GM13976 (cell line): Measurements from ENCODE around the gene MEF2B.
A peak's percentile ranks its signal among the peaks of the same experiment; 100 is the strongest.

Experiments used
- DNase-seq: peaks from one replicate; pipeline ENCODE4 v3.0.0; 2012; ENCODE audit warnings: low spot score
- CTCF ChIP-seq: IDR thresholded peaks from 2 replicates; pipeline ENCODE4 v1.5.1; 2012; ENCODE audit warnings: borderline replicate concordance, mild to moderate bottlenecking; ENCODE audit not compliant: insufficient read depth; ENCODE audit errors: extremely low read depth, missing control alignments, control extremely low read depth
- in situ Hi-C: fragments of 300-500 bp; cut with MboI; formaldehyde crosslinking; loops from one replicate; pipeline ENCODE4 v1.12.0; 2022; ENCODE audit warnings: low sequenced_read_pairs, mixed read lengths, inconsistent platforms; ENCODE audit not compliant: unreplicated experiment

MEF2B gene

GRCh38 chr19:19147344-19147743, 22.7 kb downstream of the MEF2B start:
- DNase-seq: no peak
- in situ Hi-C loops: no loop called here
- no peak for TF ChIP-seq CTCF

DNA sequence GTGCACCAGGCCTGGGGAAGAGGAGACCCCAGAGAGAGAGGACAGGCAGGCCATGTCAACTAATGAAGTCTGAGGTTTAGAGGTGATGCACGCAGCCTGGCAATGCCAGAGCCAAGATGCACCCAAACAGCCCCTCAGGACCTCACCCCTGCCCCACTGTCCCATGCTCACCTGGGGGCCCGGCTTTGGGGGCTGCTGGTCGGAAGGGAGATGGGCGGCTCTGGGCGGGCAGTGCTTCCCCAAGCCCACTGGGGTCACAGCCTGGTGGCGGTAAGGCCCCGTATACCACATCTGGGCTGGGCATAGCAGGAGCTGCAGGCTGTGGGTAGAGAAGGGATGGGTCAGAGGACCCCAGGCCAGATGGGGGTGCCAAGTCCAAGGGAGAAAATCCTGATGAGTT, 23.2 kb downstream of the MEF2B start:
- TF ChIP-seq CTCF: no peak
- in situ Hi-C loops: no loop called here
- DNase-seq: no peak

GRCh38 chr19:19145684-19146608, 24.1 kb downstream of the MEF2B start:
- in situ Hi-C loops: no loop called here
- TF ChIP-seq CTCF: peak; percentile 97
- peak; percentile 92 for DNase-seq

DNA sequence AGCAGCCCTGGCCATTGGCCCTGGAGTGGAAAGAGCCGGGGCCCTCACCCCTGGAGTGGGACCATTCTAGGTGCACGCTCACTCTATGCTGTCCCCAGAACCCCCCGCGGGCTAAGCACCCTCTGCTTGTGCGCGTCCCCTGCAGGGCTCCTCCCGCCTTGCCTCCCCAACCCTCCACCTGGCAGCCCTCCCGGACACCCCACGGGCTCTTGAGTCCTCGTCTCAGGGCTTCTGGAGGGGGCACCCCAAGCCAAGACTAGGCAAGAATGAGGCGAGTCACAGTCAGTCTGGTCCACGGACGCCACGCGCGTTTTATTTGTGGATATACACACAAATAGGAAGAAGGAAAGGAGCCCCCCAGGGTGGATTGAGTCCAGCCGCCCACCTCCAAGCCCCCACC, 24.8 kb downstream of the MEF2B start:
- in situ Hi-C loops: no loop called here
- no peak for TF ChIP-seq CTCF
- DNase-seq: no peak

- in situ Hi-C loops: loop anchor here (5.0 kb wide), 1 partner anchor 40 kb away; no protein-coding TSS in a partner anchor
- no peak for DNase-seq
- no peak for TF ChIP-seq CTCF
These were observed 27.7 kb downstream of the MEF2B start for GRCh38 chr19:19142347-19142746.

GRCh38 chr19:19140476-19140875, 29.6 kb downstream of the MEF2B start:
- no peak for DNase-seq
- TF ChIP-seq CTCF: no peak
- in situ Hi-C loops: loop anchor here (5.0 kb wide), 1 partner anchor 42 kb away; no protein-coding TSS in a partner anchor
